ENCODE results near the gene NOMO2. TPM values are rescaled to one million over a fixed set of nuclear protein-coding genes. Genes with fewer than 3 reads are reported as not detected.
"Not testable (repeated sequence)": the region's sequence is repeated elsewhere in the genome, so short reads cannot be mapped to it uniquely, and the experiment has no call there.

The NOMO2 gene
- total and polyA plus RNA-seq, 4 donors: 40.7 to 75.1 (median 58.0) TPM

DNA sequence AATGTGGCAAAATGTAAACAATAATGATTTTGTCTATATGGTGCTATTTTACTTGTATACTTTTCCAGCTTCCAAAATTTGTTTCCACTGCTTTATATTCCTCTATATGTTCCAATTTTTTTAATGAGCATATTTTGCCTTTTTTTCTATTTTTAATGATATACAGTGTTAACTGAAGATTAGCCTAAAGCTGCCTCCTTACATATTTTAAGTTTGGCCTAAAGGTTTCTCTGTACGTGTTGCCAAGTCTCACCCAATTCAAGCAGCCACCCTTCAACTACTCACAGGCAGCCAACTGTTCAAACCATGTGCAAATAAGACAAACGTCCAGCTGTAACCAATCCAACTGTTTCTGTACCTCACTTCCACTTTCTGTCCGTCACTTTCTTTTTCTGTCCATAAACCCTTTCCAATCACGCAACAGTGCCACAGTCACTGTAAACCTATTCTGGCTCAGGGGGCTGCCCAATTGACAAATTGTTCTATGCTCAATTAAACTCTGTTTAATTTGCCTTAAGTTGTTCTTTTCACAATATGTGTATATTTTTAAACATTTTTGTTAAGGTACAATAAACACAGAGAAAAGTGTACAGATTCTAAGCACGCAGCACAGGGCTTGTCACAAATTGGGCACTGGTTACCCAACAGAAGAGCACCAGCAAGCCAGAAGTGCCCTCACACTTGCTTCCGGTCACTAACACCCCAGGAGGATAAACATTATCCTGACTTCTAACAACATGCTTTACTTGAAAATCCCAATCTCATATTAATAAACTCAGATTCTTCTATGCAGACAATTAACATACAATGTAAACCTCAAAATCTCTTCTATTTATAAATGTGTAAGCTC, 17.4 kb downstream of the NOMO2 start:
- H3K4me3 ChIP-seq (ENCODE audit: low read depth in 1 of 3, low read length in 3 of 3); H3K36me3 ChIP-seq (ENCODE audit: control insufficient read depth in 4 of 4, insufficient read depth in 3 of 4, low read depth in 1 of 4, low read length in 3 of 4); H3K9ac ChIP-seq (ENCODE audit: low read depth in 1 of 2, low read length in 2 of 2); H3K4me1 ChIP-seq (ENCODE audit: control insufficient read depth in 4 of 4, insufficient read depth in 4 of 4, low read length in 3 of 4); H3K9me3 ChIP-seq (ENCODE audit: control insufficient read depth in 4 of 4, low read length in 3 of 4); H3K27me3 ChIP-seq (ENCODE audit: control insufficient read depth in 4 of 4, insufficient read depth in 4 of 4, low read length in 3 of 4); DNase-seq (ENCODE audit: low spot score): not testable (repeated sequence)
- 32% methylated on average over 5 of the region's 6 CpGs for WGBS
- TF ChIP-seq SP1 (IDR thresholded peaks at IDR 0.05) (peak; percentile 35), RAD21 (IDR thresholded peaks at IDR 0.05) (peak in 1 of 2 donors; percentile 11)
- peak overlapping the region; percentile 50 to 67 for H3K27ac ChIP-seq (ENCODE audit: low read depth in 1 of 2, low read length in 2 of 2)

GRCh38 chr16:18541912-18542311, 20.0 kb downstream of the NOMO2 start:
- H3K27ac ChIP-seq (ENCODE audit: low read depth in 1 of 2, low read length in 2 of 2); H3K9ac ChIP-seq (ENCODE audit: low read depth in 1 of 2, low read length in 2 of 2); H3K36me3 ChIP-seq (ENCODE audit: control insufficient read depth in 4 of 4, insufficient read depth in 3 of 4, low read depth in 1 of 4, low read length in 3 of 4); H3K27me3 ChIP-seq (ENCODE audit: control insufficient read depth in 4 of 4, insufficient read depth in 4 of 4, low read length in 3 of 4); DNase-seq (ENCODE audit: low spot score); H3K4me1 ChIP-seq (ENCODE audit: control insufficient read depth in 4 of 4, insufficient read depth in 4 of 4, low read length in 3 of 4); H3K4me3 ChIP-seq (ENCODE audit: low read depth in 1 of 3, low read length in 3 of 3); H3K9me3 ChIP-seq (ENCODE audit: control insufficient read depth in 4 of 4, low read length in 3 of 4): not testable (repeated sequence)
- no CpG with 5 or more reads among the region's 5 CpGs for WGBS

DNA sequence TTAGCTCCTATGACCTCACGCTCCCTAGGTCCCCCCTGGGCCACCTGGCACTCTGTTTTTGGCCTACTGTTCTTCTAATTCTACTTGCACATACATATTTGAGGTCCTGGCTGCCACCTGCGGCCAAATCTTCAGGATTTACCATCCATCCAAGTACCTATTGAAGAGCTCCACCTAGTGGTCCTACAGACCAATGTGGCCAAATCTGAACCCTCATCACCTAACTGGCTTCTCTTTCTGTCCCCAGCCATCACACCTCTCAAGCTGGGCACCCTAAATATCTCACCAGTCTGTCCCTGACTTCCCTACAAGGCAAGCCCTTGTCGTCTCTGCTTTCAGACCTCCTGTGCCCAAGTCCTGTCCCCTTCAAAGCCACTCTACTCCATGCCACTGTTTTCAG, 24.9 kb downstream of the NOMO2 start:
- not testable (repeated sequence) for H3K9ac ChIP-seq (ENCODE audit: low read depth in 1 of 2, low read length in 2 of 2); DNase-seq (ENCODE audit: low spot score); H3K4me3 ChIP-seq (ENCODE audit: low read depth in 1 of 3, low read length in 3 of 3); H3K9me3 ChIP-seq (ENCODE audit: control insufficient read depth in 4 of 4, low read length in 3 of 4); H3K27me3 ChIP-seq (ENCODE audit: control insufficient read depth in 4 of 4, insufficient read depth in 4 of 4, low read length in 3 of 4); H3K36me3 ChIP-seq (ENCODE audit: control insufficient read depth in 4 of 4, insufficient read depth in 3 of 4, low read depth in 1 of 4, low read length in 3 of 4); H3K27ac ChIP-seq (ENCODE audit: low read depth in 1 of 2, low read length in 2 of 2); H3K4me1 ChIP-seq (ENCODE audit: control insufficient read depth in 4 of 4, insufficient read depth in 4 of 4, low read length in 3 of 4)
- peak in 1 of 2 donors; percentile 40 for TF ChIP-seq RAD21 (IDR thresholded peaks at IDR 0.05)
- 56% methylated on average over 2 of the region's 3 CpGs for WGBS

DNA sequence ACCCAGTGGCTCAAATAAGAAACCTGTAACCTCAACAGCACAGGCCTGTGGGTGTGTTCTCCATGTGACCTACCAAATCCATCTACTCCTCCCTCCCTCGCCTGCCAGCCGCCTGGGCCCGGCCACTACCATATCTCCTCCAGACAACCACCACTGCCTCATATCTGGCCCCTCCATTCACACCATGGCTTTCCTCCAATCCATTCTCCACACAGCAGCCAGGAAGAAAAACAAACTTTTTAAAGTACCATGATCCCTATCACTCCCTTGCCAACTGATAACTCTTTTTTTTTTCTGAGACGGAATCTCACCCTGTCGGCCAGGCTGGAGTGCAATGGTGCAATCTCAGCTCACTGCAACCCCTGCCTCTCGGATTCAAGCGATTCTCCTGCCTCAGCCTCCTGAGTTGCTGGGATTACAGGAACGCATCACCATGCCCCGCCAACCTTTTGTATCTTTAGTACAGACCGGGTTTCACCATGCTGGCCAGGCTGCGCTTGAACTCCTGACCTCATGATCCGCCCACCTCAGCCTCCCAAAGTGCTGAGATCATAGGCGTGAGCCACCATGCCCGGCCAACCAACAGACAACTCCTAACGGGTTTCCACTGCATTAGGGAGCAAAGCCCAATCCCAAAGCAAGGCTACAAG, 26.3 kb downstream of the NOMO2 start:
- DNase-seq (ENCODE audit: low spot score); H3K36me3 ChIP-seq (ENCODE audit: control insufficient read depth in 4 of 4, insufficient read depth in 3 of 4, low read depth in 1 of 4, low read length in 3 of 4); H3K27me3 ChIP-seq (ENCODE audit: control insufficient read depth in 4 of 4, insufficient read depth in 4 of 4, low read length in 3 of 4); H3K4me3 ChIP-seq (ENCODE audit: low read depth in 1 of 3, low read length in 3 of 3); H3K9ac ChIP-seq (ENCODE audit: low read depth in 1 of 2, low read length in 2 of 2); H3K4me1 ChIP-seq (ENCODE audit: control insufficient read depth in 4 of 4, insufficient read depth in 4 of 4, low read length in 3 of 4); H3K9me3 ChIP-seq (ENCODE audit: control insufficient read depth in 4 of 4, low read length in 3 of 4): not testable (repeated sequence)
- TF ChIP-seq RXRA (IDR thresholded peaks at IDR 0.05): peak in 1 of 2 donors; percentile 15
- TF ChIP-seq HNF4A (conservative IDR thresholded peaks at IDR 0.05): peak; percentile 4 to 26
- TF ChIP-seq SP1 (IDR thresholded peaks at IDR 0.05): peak; percentile 16
- 37% methylated on average over 15 of the region's 15 CpGs for WGBS
- peak overlapping the region; percentile 28 to 64 for H3K27ac ChIP-seq (ENCODE audit: low read depth in 1 of 2, low read length in 2 of 2)

DNA sequence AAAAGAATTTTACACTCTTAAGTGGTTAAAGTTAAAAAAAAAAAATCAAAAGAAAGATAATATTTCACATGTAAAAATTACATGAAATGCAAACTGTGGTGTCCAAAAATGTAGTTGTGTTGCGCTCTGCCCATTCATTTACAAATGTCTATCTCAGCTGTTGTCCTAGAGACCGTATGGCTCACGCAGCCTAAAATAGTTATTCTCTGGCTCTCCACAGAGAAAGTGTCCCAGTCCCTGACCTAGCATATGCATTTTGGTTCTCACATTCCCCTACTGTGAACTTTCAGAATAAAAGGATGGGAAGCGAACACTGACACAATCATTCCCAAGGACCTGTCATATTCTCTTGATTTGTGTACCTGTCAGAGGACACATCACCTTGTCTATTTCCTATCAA, 27.6 kb downstream of the NOMO2 start:
- H3K36me3 ChIP-seq (ENCODE audit: control insufficient read depth in 4 of 4, insufficient read depth in 3 of 4, low read depth in 1 of 4, low read length in 3 of 4); DNase-seq (ENCODE audit: low spot score); H3K4me1 ChIP-seq (ENCODE audit: control insufficient read depth in 4 of 4, insufficient read depth in 4 of 4, low read length in 3 of 4); H3K4me3 ChIP-seq (ENCODE audit: low read depth in 1 of 3, low read length in 3 of 3); H3K9ac ChIP-seq (ENCODE audit: low read depth in 1 of 2, low read length in 2 of 2); H3K9me3 ChIP-seq (ENCODE audit: control insufficient read depth in 4 of 4, low read length in 3 of 4); H3K27me3 ChIP-seq (ENCODE audit: control insufficient read depth in 4 of 4, insufficient read depth in 4 of 4, low read length in 3 of 4); H3K27ac ChIP-seq (ENCODE audit: low read depth in 1 of 2, low read length in 2 of 2): not testable (repeated sequence)
- 100% methylated on average over 1 of the region's 4 CpGs for WGBS

- not testable (repeated sequence) for H3K27ac ChIP-seq (ENCODE audit: low read depth in 1 of 2, low read length in 2 of 2); H3K9me3 ChIP-seq (ENCODE audit: control insufficient read depth in 4 of 4, low read length in 3 of 4); DNase-seq (ENCODE audit: low spot score); H3K4me1 ChIP-seq (ENCODE audit: control insufficient read depth in 4 of 4, insufficient read depth in 4 of 4, low read length in 3 of 4); H3K27me3 ChIP-seq (ENCODE audit: control insufficient read depth in 4 of 4, insufficient read depth in 4 of 4, low read length in 3 of 4); H3K36me3 ChIP-seq (ENCODE audit: control insufficient read depth in 4 of 4, insufficient read depth in 3 of 4, low read depth in 1 of 4, low read length in 3 of 4); H3K4me3 ChIP-seq (ENCODE audit: low read depth in 1 of 3, low read length in 3 of 3); H3K9ac ChIP-seq (ENCODE audit: low read depth in 1 of 2, low read length in 2 of 2)
- 73% methylated on average over 7 of the region's 10 CpGs for WGBS
Measured at GRCh38 chr16:18531323-18531722, 30.6 kb downstream of the NOMO2 start.

DNA sequence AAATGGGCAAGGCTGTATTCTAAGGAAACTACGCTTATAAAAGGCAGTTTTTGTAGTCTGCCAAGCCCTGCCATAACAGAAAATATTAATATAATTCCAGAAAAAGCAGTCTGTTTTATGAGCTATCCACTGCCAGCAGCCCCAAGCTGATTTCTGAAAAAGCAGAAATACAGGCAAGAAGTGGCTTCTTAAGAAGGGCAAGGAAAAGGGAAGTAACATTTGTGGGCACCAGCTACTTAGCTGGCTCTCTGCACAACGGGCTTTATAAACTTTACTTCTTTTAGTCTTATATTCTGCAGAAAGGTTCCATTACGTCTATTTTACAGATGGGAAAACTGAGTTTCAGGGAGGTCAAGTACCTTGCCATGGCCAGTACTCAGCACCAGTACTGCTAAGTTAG, 31.6 kb downstream of the NOMO2 start:
- H3K9ac ChIP-seq (ENCODE audit: low read depth in 1 of 2, low read length in 2 of 2); H3K4me3 ChIP-seq (ENCODE audit: low read depth in 1 of 3, low read length in 3 of 3); DNase-seq (ENCODE audit: low spot score); H3K4me1 ChIP-seq (ENCODE audit: control insufficient read depth in 4 of 4, insufficient read depth in 4 of 4, low read length in 3 of 4); H3K27me3 ChIP-seq (ENCODE audit: control insufficient read depth in 4 of 4, insufficient read depth in 4 of 4, low read length in 3 of 4); H3K27ac ChIP-seq (ENCODE audit: low read depth in 1 of 2, low read length in 2 of 2); H3K9me3 ChIP-seq (ENCODE audit: control insufficient read depth in 4 of 4, low read length in 3 of 4); H3K36me3 ChIP-seq (ENCODE audit: control insufficient read depth in 4 of 4, insufficient read depth in 3 of 4, low read depth in 1 of 4, low read length in 3 of 4): not testable (repeated sequence)
- WGBS: 91% methylated on average over 2 of the region's 3 CpGs

GRCh38 chr16:18526547-18526946, 35.4 kb downstream of the NOMO2 start:
- DNase-seq (ENCODE audit: low spot score); H3K27ac ChIP-seq (ENCODE audit: low read depth in 1 of 2, low read length in 2 of 2); H3K9me3 ChIP-seq (ENCODE audit: control insufficient read depth in 4 of 4, low read length in 3 of 4); H3K4me3 ChIP-seq (ENCODE audit: low read depth in 1 of 3, low read length in 3 of 3); H3K4me1 ChIP-seq (ENCODE audit: control insufficient read depth in 4 of 4, insufficient read depth in 4 of 4, low read length in 3 of 4); H3K36me3 ChIP-seq (ENCODE audit: control insufficient read depth in 4 of 4, insufficient read depth in 3 of 4, low read depth in 1 of 4, low read length in 3 of 4); H3K9ac ChIP-seq (ENCODE audit: low read depth in 1 of 2, low read length in 2 of 2); H3K27me3 ChIP-seq (ENCODE audit: control insufficient read depth in 4 of 4, insufficient read depth in 4 of 4, low read length in 3 of 4): not testable (repeated sequence)
- WGBS: 88% methylated on average over 3 of the region's 4 CpGs

All from liver (tissue), 9 donors.